Activated CD4-positive, alpha-beta T cell treated with anti-CD3 and anti-CD28 coated beads for 24 hours (primary cell): ENCODE measurements around the gene RFC2.
A peak's percentile ranks its signal among the peaks of the same experiment; 100 is the strongest.
"Not testable (repeated sequence)": the region's sequence is repeated elsewhere in the genome, so short reads cannot be mapped to it uniquely, and the experiment has no call there.

Experiments used
- DNase-seq, 2 donors: peaks; one replicate each; pipeline ENCODE4 v3.0.0-alpha.2; 2020; ENCODE audit warnings: low read depth in 2 of 2

RFC2 gene

GRCh38 chr7:74217455-74218342 lies 36.5 kb downstream of the RFC2 start:
- DNase-seq: no peak

GRCh38 chr7:74216361-74216761 lies 37.8 kb downstream of the RFC2 start:
- no peak for DNase-seq

- DNase-seq: no peak
These were observed 38.3 kb downstream of the RFC2 start for GRCh38 chr7:74215921-74216320.

DNA sequence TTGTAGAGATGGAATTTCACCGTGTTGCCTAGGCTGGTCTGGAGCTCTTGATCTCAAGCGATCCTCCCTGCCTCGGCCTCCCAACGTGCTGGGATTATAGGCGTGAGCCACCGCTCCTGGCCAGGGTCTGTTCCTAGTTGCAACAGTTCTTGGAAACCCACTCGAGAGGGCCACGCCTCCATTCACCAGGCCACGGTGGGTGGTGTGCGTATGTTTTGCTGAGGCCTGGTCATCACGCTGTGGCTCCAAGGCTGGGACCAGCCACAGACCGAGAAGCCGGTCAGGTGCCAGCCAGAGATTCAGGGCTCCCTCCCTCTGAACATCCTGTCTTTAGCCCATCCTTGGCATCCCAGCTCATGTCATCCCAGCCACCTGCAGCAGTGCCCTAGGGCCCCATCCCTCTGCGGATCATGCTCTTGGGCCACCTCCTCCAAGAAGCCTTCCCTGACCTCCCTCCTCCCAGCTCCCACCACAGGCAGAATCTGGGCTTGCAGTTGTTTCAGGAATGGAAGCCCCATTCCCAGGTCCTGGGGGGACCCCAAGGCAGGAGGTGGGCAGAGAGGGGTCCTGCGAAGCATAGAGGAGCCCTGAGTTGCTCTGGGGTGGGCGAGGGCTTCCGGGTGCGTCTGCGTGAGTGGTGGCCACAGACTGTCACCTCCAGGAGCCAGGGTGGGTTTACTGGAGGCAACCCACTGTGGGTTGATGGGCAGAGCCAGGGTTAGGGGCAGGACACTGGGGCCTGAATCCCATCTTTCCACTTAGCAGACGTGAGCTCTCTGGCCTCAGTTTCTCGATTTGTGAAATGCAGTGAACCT lies 39.2 kb downstream of the RFC2 start:
- DNase-seq: no peak

DNA sequence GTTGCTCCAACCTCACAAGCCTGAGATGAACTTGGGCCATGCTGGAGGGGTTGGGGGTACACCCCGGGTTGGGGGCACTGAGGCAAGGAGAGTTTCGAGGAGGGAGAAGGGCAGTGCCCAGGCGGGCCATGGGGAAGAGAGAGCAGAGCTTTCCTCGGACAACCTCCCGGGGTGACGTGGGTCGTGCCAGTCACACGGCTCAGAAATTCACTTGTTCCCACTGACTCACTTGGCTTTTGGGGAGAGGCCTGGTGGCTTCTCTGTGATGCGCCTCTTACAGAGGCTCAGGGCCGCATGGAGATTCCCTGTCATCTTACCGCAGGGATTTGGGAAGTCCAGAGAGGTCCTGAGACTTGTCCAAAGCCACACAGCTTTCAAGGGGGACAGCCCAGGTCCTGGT lies 41.5 kb downstream of the RFC2 start:
- DNase-seq: no peak

- DNase-seq: not testable (repeated sequence)
These were observed 46.0 kb downstream of the RFC2 start for GRCh38 chr7:74208241-74208640.

DNA sequence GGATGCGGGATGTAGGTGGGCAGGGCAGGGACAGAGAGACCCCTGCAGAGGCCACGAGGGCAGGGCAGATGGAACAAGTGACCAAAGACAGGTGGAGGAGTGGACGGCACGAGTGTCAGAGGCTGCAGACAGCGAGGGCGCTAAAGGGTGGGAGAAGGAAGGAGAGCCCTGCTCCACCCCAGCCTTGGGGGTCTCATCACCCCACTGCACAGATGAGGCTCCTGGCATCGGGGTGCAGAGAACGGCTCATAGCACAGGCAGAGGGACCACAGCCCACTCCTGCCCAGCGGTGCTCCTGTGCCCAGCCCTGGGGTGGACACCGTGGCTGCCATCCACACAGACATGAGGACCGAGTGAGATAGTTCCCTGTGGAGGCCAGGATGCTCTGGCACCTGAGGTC lies 46.6 kb downstream of the RFC2 start:
- no peak for DNase-seq

- peak; percentile 74 to 79 for DNase-seq
These were observed 47.5 kb downstream of the RFC2 start for GRCh38 chr7:74206589-74207120.

- DNase-seq: not testable (repeated sequence)
These were observed 48.1 kb downstream of the RFC2 start for GRCh38 chr7:74206052-74206451.

GRCh38 chr7:74203956-74204618 lies 50.1 kb downstream of the RFC2 start:
- no peak for DNase-seq

DNA sequence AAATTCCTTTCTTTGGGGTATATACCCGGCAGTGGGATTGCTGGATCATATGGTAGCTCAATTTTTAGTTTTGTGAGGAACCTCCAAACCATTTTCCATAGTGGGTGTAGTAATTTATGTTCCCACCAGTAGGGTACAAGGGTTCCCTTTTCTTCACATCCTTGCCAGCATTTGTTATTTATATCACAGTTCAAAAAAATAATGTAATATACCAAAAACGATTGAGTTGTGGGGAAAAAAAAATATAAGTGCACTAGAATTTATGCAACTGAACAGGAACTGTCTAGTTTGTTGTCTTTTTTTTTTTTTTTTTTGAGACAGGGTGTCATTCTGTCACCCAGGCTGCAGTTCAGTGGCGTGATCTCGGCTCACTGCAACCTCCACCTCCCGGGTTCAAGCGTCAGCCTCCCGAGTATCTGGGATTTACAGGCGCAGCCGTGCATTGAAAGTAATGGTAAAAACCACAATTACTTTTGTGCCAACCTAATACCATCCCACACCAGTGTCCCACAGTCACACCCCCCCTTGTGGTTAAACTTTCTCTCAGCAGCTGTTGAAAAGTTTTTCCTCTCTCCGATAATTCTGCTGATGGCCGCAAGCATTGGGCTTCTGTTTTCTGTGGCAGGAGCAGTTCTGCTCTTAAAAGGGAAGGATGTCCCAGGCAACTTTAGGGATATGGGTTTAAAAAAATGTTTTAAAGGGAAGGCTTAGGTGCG lies 51.2 kb downstream of the RFC2 start:
- no peak for DNase-seq

- no peak for DNase-seq
These were observed 54.4 kb downstream of the RFC2 start for GRCh38 chr7:74199551-74200355.

- DNase-seq: no peak
These were observed 56.6 kb downstream of the RFC2 start for GRCh38 chr7:74197449-74198124.

GRCh38 chr7:74195968-74196654 lies 58.1 kb downstream of the RFC2 start:
- DNase-seq: not testable (repeated sequence)

DNA sequence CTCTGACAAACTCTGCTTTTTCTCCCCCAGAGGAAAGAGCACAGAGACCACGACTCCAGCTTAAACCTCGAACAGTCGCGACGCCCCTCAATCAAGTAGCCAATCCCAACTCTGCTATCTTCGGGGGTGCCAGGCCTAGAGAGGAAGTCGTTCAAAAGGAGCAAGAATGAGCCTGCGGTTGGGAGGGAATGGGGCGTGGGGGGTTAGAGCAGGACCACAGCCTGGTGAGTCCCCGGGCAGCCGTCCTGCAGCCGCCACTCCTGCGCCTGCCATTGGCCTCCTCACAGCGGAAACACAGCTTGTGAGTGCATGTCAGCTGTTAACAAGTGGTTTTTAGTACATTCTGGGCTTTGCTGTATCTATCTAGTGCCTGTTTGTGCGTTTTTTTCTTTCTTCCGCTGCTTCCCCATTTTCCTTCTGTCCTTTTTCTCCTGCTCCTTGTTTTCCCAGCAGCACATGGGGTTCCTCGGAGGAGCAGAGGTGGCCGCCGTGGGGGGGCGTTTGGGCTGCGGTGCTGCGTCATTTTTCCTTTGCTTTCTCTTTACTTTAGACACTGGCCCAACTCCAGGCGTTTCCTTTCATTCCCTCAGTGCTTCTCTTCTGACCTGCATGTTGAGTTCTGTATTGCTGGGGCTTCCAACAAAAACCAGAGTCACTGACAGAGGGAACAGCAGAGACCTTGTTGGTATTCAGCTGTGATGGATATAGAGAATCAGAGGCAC lies 58.9 kb downstream of the RFC2 start:
- DNase-seq: not testable (repeated sequence)

DNA sequence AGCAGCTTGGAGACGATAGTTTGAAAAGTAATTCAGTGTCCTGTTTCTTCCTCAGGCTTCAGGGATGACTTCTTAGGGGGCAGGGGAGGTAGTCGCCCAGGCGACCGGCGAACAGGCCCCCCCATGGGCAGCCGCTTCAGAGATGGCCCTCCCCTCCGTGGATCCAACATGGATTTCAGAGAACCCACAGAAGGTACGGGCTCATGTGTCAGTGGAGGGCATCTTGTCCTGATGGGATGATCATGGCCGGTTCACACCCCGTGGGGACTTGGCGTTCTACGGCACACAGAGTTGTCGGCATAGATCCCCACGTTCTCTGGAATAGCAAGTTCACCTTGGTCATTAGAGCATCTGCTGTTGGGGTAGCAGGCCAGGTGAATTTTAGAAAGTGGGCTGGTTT lies 59.5 kb downstream of the RFC2 start:
- DNase-seq: no peak

DNA sequence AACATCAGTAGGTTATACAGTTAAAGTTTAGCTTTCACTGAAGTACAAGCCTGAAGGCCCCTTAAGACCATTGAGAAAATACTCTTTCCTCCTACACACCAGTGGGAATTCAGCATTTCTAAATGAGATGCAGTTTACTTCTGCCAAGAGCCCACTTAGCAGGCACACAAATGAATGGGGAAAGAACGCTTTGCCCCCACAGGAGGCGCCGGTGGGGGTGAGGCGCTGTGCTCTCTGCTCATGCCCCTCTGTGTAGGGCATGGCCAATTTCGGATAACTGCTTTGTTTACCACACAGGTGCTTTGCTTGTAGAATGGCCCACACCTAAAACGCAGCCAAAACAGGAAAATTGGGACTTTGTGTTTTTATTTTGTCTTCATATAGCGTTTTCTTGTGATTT lies 60.3 kb downstream of the RFC2 start:
- no peak for DNase-seq

DNA sequence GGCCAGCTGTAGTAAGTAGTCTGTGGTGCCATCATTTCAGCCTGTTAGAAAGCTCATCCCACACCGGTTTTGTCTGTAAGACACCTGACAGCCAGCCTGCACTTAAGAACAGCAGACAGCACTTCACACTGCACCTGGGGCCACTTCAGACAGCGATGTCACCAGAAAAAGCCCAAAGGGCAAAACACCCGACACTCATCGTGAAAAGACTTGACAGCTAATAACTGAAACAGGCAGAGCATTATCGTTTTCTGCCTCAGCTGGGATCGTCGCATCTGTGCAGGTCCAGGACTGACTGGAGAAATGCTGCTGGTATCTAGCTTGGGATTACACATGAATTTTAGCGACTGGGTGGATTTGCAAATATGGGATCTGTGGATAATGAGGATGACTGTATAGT lies 61.1 kb downstream of the RFC2 start:
- no peak for DNase-seq

DNA sequence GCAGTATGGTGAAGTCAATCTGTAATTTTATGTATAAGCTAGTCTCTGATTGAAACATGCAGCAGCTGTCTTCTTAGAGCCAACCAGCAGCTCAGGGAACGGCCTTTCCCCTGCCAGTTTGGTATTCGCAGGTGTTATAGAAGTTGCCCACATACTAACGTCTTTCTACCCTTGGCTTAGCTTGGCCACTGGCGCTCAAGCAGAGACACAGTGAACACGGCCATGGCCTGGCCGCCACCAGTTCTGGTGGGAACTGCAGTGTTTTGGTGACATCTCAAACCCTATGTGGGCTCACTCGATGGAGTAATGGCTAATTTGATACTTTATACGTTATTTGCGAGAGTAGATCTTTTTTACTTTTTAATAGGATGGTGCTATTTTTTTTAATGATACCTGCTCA lies 63.0 kb downstream of the RFC2 start:
- DNase-seq: no peak
